Cardiac muscle cell (in vitro differentiated cells and primary cell): ENCODE data around the gene MARCHF6. TPM values are rescaled to one million over a fixed set of nuclear protein-coding genes. Genes with fewer than 3 reads are reported as not detected.

Experiments
- DNase-seq, 2 donors: peaks; one replicate each; pipeline versions ENCODE4 v3.0.0 to v3.0.0-alpha.2; 2010 to 2017; ENCODE audit warnings: low read depth in 1 of 2, low spot score in 1 of 2
- H3K27ac ChIP-seq: fragments of 200-600 bp; sonication (generic); 2 replicates; pipeline ENCODE4 v1.5.1; 2016
- H3K27me3 ChIP-seq: fragments of 200-600 bp; sonication (generic); 2 replicates; pipeline ENCODE4 v1.6.0; 2016; ENCODE audit warnings: control low read depth
- H3K36me3 ChIP-seq: fragments of 200-600 bp; sonication (generic); 2 replicates; pipeline ENCODE4 v1.5.1; 2016; ENCODE audit warnings: control low read depth
- H3K4me1 ChIP-seq: fragments of 200-600 bp; sonication (generic); 2 replicates; pipeline ENCODE4 v1.8.1; 2017; ENCODE audit warnings: low read depth, mild to moderate bottlenecking, mixed run types
- H3K4me3 ChIP-seq: fragments of 200-600 bp; sonication (generic); 2 replicates; pipeline ENCODE4 v1.5.1; 2016; ENCODE audit warnings: mild to moderate bottlenecking
- H3K9me3 ChIP-seq: fragments of 200-600 bp; sonication (generic); 2 replicates; pipeline ENCODE4 v1.5.1; 2017; ENCODE audit warnings: low read depth, mild to moderate bottlenecking, control low read depth
- CTCF ChIP-seq: IDR thresholded peaks from 2 replicates; pipeline ENCODE4 v1.5.1; 2012; ENCODE audit warnings: low read depth, mild to moderate bottlenecking, low read length
- polyA plus RNA-seq: library from polyadenylated mRNA; unstranded; fragments of >200 nt; fragmentation: Nextera tagmentation; extraction: Ambion mirVana; gene quantifications from 2 replicates; pipeline ENCODE4 v1.2.1, GENCODE V29; 2016
- total RNA-seq: library from RNA; depleted of rRNA; stranded (reverse); fragments of >200 nt; gene quantifications from 2 replicates; pipeline ENCODE4 v1.2.3, GENCODE V29; 2016

MARCHF6 gene
- total and polyA plus RNA-seq, 2 experiments from 2014 or later, result 56.8 to 75.1 TPM

DNA sequence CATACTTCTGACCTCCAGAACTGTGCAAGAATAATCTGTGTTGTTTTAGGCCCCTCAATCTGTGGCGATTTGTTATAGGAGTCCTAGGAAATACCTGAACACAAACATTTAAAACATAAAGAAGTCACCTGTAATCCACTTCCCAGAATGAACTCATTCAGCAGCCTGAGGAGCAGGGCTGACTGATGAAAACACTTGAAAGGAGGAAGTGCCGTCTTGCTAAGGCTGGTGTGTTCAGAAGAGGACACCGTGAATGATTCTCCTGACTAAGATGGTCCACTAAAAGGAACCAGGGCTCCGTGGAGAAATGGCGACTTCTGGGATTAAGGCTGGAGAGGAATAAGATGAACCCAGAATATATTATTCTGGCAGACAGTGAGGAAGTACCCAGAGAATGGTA lies 18.7 kb upstream of the MARCHF6 start:
- DNase-seq, result no peak
- H3K36me3 ChIP-seq, result no peaks in the 10 kb centered on the region
- no peak for TF ChIP-seq CTCF
- H3K27ac ChIP-seq, result no peak overlapping the region
- H3K27me3 ChIP-seq, result peaks cover 62% of the 10 kb centered on the region
- no peaks in the 10 kb centered on the region for H3K9me3 ChIP-seq
- H3K4me3 ChIP-seq, result no peak overlapping the region
- H3K4me1 ChIP-seq, result peaks cover 3% of the 10 kb centered on the region

DNA sequence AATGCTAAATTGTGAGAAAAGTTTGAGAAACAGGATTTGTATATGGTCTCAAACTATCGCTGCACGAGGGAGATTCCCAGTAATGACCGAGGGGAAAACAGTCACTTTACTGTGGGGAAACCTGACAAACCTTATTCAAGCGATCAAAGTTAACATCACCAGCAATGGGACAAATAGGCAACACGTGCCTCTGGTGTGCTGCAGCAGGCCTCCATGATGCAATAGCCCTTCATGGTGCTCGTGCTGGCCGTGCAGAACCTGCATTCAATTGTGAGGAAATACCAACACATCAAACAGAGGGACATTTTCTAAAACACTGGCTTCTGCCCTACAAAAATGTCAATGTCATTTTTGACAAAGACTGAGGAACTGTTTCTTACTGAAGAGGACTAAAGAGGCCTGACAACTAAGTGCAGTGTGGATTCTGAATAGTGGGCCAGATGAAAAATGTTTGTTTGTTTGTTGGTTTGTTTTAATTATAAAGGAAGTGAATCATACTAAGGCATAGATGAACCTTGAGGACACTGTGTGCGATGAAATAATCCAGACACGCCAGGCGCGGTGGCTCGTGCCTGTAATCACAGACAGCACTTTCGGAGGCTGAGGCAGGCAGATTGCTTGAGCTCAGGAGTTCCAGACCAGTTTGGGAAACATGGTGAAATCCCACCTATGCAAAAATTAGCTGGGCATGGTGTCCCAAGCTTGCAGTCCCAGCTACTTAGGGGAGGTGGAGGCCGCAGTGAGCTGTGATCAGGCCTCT lies 17.6 kb upstream of the MARCHF6 start:
- Histone ChIP-seq H3K36me3 (no peaks in the 10 kb centered on the region), H3K9me3 (no peaks in the 10 kb centered on the region), H3K27ac (no peak overlapping the region), H3K27me3 (peaks cover 51% of the 10 kb centered on the region), H3K4me3 (no peak overlapping the region), H3K4me1 (peaks cover 3% of the 10 kb centered on the region)
- TF ChIP-seq CTCF, result no peak
- DNase-seq, result no peak

- H3K9me3 ChIP-seq, result no peaks in the 10 kb centered on the region
- no peak for DNase-seq
- TF ChIP-seq CTCF, result no peak
- H3K27ac ChIP-seq, result no peak overlapping the region
- no peak overlapping the region for H3K4me3 ChIP-seq
- peaks cover 3% of the 10 kb centered on the region for H3K4me1 ChIP-seq
- H3K27me3 ChIP-seq, result peaks cover 39% of the 10 kb centered on the region
- no peaks in the 10 kb centered on the region for H3K36me3 ChIP-seq
Measured at GRCh38 chr5:10337107-10337506, 16.4 kb upstream of the MARCHF6 start.

DNA sequence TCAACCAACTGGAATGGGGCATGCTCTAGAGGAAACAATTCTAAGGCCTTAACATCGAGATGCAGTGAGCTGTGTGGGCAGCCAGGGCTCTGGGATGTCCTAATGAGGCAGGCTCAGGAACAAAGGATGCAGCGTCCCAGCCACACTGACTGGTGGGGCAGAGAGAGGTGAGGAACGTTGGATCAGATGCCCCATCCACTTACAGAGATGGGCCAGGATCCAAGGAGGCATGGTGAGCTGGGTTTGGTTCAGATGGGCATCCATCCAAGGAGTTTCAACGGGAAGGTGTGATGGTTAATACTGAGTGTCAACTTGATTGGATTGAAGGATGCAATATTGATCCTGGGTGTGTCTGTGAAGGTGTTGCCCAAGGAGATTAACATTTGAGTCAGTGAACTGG lies 15.5 kb upstream of the MARCHF6 start:
- H3K36me3 ChIP-seq, result no peaks in the 10 kb centered on the region
- H3K27ac ChIP-seq, result no peak overlapping the region
- peaks cover 3% of the 10 kb centered on the region for H3K4me1 ChIP-seq
- DNase-seq, result no peak
- H3K9me3 ChIP-seq, result no peaks in the 10 kb centered on the region
- peaks cover 30% of the 10 kb centered on the region for H3K27me3 ChIP-seq
- H3K4me3 ChIP-seq, result no peak overlapping the region
- TF ChIP-seq CTCF, result no peak

DNA sequence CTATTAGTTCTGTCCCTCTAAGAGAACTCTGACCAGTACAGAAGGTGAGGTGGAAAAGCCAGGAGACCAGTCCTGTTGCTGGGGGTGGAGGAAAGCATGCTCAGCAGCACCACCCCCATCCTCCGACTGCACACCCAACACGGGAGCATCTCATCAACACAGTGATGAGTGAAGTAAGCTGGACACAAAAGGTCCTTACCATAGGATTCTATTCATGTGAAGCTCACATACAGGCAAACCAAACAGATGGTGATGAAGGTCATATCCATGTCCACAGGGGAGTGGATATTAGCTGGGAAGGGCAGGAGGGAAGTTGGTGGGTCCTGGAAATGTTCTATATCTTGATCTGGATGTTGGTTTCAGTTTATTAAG lies 14.8 kb upstream of the MARCHF6 start:
- no peak for TF ChIP-seq CTCF
- Histone ChIP-seq H3K27me3 (peaks cover 24% of the 10 kb centered on the region), H3K27ac (no peak overlapping the region), H3K36me3 (no peaks in the 10 kb centered on the region), H3K9me3 (no peaks in the 10 kb centered on the region), H3K4me1 (peaks cover 3% of the 10 kb centered on the region), H3K4me3 (no peak overlapping the region)
- DNase-seq, result no peak
